Lower lobe of right lung (tissue), 2 donors: ENCODE data around the gene HEXIM1. TPM values are rescaled to one million over a fixed set of nuclear protein-coding genes. Genes with fewer than 3 reads are reported as not detected.

Experiments used
- ATAC-seq, 2 donors: fragments of 200-7000 bp; cut with Tn5 transposase; one replicate each; pipeline ENCODE4 v1.9.1; 2020 to 2022; ENCODE audit warnings: mild to moderate bottlenecking in 2 of 2, moderate library complexity in 2 of 2
- DNase-seq: peaks from one replicate; pipeline ENCODE4 v3.0.0-alpha.2; 2020
- H3K27ac ChIP-seq: fragments of 200-600 bp; one replicate; pipeline ENCODE4 v1.8.0; 2022
- H3K27me3 ChIP-seq: fragments of 200-600 bp; one replicate; pipeline ENCODE4 v1.8.0; 2022; ENCODE audit warnings: low read depth
- H3K36me3 ChIP-seq: fragments of 200-600 bp; one replicate; pipeline ENCODE4 v1.8.0; 2022; ENCODE audit warnings: mild to moderate bottlenecking
- H3K4me1 ChIP-seq: fragments of 200-600 bp; one replicate; pipeline ENCODE4 v1.8.0; 2022
- H3K4me3 ChIP-seq: fragments of 200-600 bp; one replicate; pipeline ENCODE4 v1.8.0; 2022; ENCODE audit warnings: mild to moderate bottlenecking
- H3K9me3 ChIP-seq: fragments of 200-600 bp; one replicate; pipeline ENCODE4 v1.8.0; 2022
- CTCF ChIP-seq: fragments of 200-600 bp; IDR thresholded peaks from one replicate; pipeline ENCODE4 v1.8.0; 2022; ENCODE audit warnings: antibody characterized with exemption, mild to moderate bottlenecking
- intact Hi-C: fragments of 100-400 bp; cut with DNase I; formaldehyde crosslinking; loops from one replicate; pipeline ENCODE4 v1.11.0; 2022
- total RNA-seq: library from RNA; stranded (reverse); fragmentation: NEBNext Ultra II Directional; extraction: Animal tissue kit (Norgen Biotek cat#: 25700); gene quantifications from one replicate; pipeline ENCODE4 v1.2.1, GENCODE V29; 2021
- donor health status: DM: no; HTN: yes; CAD: no; lungs with severe emphysema.

HEXIM1 gene
- total RNA-seq, 1 donor from 2014 or later: 33.9 TPM

- Histone ChIP-seq H3K27me3 (no peaks in the 10 kb centered on the region), H3K4me1 (peaks cover 52% of the 10 kb centered on the region), H3K4me3 (no peak overlapping the region), H3K36me3 (no peaks in the 10 kb centered on the region), H3K9me3 (no peaks in the 10 kb centered on the region), H3K27ac (peak overlapping the region; percentile 1)
- ATAC-seq: no peak
- DNase-seq: no peak
- no peak for TF ChIP-seq CTCF
- intact Hi-C loops: no loop called here
Observed at GRCh38 chr17:45129426-45129939, 18.8 kb upstream of the HEXIM1 start.

GRCh38 chr17:45129940-45130680 lies 18.2 kb upstream of the HEXIM1 start:
- ATAC-seq (no peak), DNase-seq (no peak)
- Histone ChIP-seq H3K4me3 (no peak overlapping the region), H3K27me3 (no peaks in the 10 kb centered on the region), H3K36me3 (no peaks in the 10 kb centered on the region), H3K4me1 (peaks cover 46% of the 10 kb centered on the region), H3K27ac (peak overlapping the region; percentile 24), H3K9me3 (no peaks in the 10 kb centered on the region)
- intact Hi-C loops: no loop called here
- no peak for TF ChIP-seq CTCF

GRCh38 chr17:45130681-45131615 lies 17.3 kb upstream of the HEXIM1 start:
- H3K4me1 ChIP-seq: peaks cover 46% of the 10 kb centered on the region
- intact Hi-C loops: no loop called here
- peak overlapping the region; percentile 24 for H3K27ac ChIP-seq
- no peak for TF ChIP-seq CTCF
- peak overlapping the region; percentile 63 for H3K4me3 ChIP-seq
- ATAC-seq (no peak), DNase-seq (no peak)
- no peaks in the 10 kb centered on the region for H3K27me3 ChIP-seq
- no peaks in the 10 kb centered on the region for H3K36me3 ChIP-seq
- no peaks in the 10 kb centered on the region for H3K9me3 ChIP-seq

- intact Hi-C loops: no loop called here
- Histone ChIP-seq H3K9me3 (no peaks in the 10 kb centered on the region), H3K27ac (peak overlapping the region; percentile 89), H3K4me3 (peak overlapping the region; percentile 63), H3K4me1 (peaks cover 55% of the 10 kb centered on the region), H3K36me3 (no peaks in the 10 kb centered on the region), H3K27me3 (no peaks in the 10 kb centered on the region)
- TF ChIP-seq CTCF: peak; percentile 91
- ATAC-seq (no peak), DNase-seq (peak; percentile 68)
Observed at GRCh38 chr17:45131616-45132319, 16.5 kb upstream of the HEXIM1 start.

GRCh38 chr17:45132320-45132571 lies 16.0 kb upstream of the HEXIM1 start, which contains the start of gene PLCD3:
Gene PLCD3 (minus strand): TSS chr17:45132515. CDS start chr17:45132410, 105 bp downstream.
- H3K36me3 ChIP-seq: no peaks in the 10 kb centered on the region
- H3K27ac ChIP-seq: peak within 1 kb of the TSS; percentile 89
- intact Hi-C loops: no loop called here
- peaks cover 53% of the 10 kb centered on the region for H3K4me1 ChIP-seq
- H3K27me3 ChIP-seq: no peaks in the 10 kb centered on the region
- no peak for DNase-seq
- ATAC-seq: no peak
- H3K4me3 ChIP-seq: peak within 1 kb of the TSS; percentile 63
- H3K9me3 ChIP-seq: no peaks in the 10 kb centered on the region
- TF ChIP-seq CTCF: no peak
